Cardiac fibroblast (primary cell): ENCODE results near the gene RGS3.

Experiments
- DNase-seq, 2 donors: peaks; one replicate each; pipeline versions ENCODE4 v3.0.0 to v3.0.0-alpha.2; 2010; ENCODE audit warnings: low read depth in 2 of 2
- H3K4me3 ChIP-seq, 2 donors: replicated peaks in 1 of 2; 1 replicate in 1 of 2; 2 replicates in 1 of 2; pipeline ENCODE4 v1.5.1; 2011; ENCODE audit warnings: low read depth in 2 of 2, low read length in 2 of 2, mild to moderate bottlenecking in 2 of 2, moderate library complexity in 1 of 2
- CTCF ChIP-seq: IDR thresholded peaks from one replicate; pipeline ENCODE4 v1.5.1; 2011; ENCODE audit warnings: low read depth, mild to moderate bottlenecking, low read length, inconsistent platforms

The RGS3 gene

GRCh38 chr9:113462781-113463286 lies 693 bp upstream of the RGS3 start:
- TF ChIP-seq CTCF: no peak
- H3K4me3 ChIP-seq: no peak overlapping the region
- DNase-seq: no peak

GRCh38 chr9:113464286-113464660 lies 746 bp downstream of the RGS3 start:
- H3K4me3 ChIP-seq: no peak overlapping the region
- DNase-seq: no peak
- no peak for TF ChIP-seq CTCF

- H3K4me3 ChIP-seq: no peak overlapping the region
- DNase-seq: no peak
- TF ChIP-seq CTCF: no peak
Measured at GRCh38 chr9:113465599-113466140, 2.1 kb downstream of the RGS3 start.

- TF ChIP-seq CTCF: no peak
- no peak for DNase-seq
- H3K4me3 ChIP-seq: no peak overlapping the region
Measured at GRCh38 chr9:113467183-113467582, 3.7 kb downstream of the RGS3 start.

GRCh38 chr9:113468716-113469448 lies 5.4 kb downstream of the RGS3 start:
- DNase-seq: no peak
- no peak for TF ChIP-seq CTCF
- H3K4me3 ChIP-seq: no peak overlapping the region

GRCh38 chr9:113471143-113471542 lies 7.6 kb downstream of the RGS3 start:
- no peak overlapping the region for H3K4me3 ChIP-seq
- no peak for TF ChIP-seq CTCF
- no peak for DNase-seq
